HepG2 (cell line): ENCODE data around the gene RAE1. TPM values are rescaled to one million over a fixed set of nuclear protein-coding genes. Genes with fewer than 3 reads are reported as not detected.
A peak's percentile ranks its signal among the peaks of the same experiment; 100 is the strongest.

ENCODE experiments used
- ATAC-seq: fragments of 200-7000 bp; cut with Tn5 transposase; 3 replicates; pipeline ENCODE4 v1.9.1; 2020; ENCODE audit warnings: mild to moderate bottlenecking, moderate library complexity
- BruUV-seq: library from RNA; stranded (reverse); fragments of 400-500 nt; replicated peaks from 2 replicates; lab custom pipeline; 2021; lab: Mats Ljungman, UMichigan
- CTCF ChIA-PET: fragments of 300-600 bp; formaldehyde crosslinking; extraction: SDS; loops from one replicate; lab custom pipeline; 2021; ENCODE audit warnings: low total read pairs, inconsistent platforms, low intra/inter-chr PET ratio; lab: Yijun Ruan, JAX
- POLR2A ChIA-PET: fragments of 350-600 bp; sonication (Branson Sonifier 250); formaldehyde crosslinking; loops from one replicate; lab custom pipeline; 2020; ENCODE audit warnings: antibody characterized with exemption, inconsistent platforms; lab: Yijun Ruan, JAX
- DNase-seq: peaks from one replicate; pipeline ENCODE4 v3.0.0-alpha.2; 2015; ENCODE audit warnings: low spot score
- FAIRE-seq: peaks from 3 replicates; lab custom pipeline; 2011; peaks lifted over from hg19 to GRCh38; lab: Jason Lieb, UNC
- H2AFZ ChIP-seq: one replicate; pipeline ENCODE4 v1.6.1; 2011; ENCODE audit warnings: low read length, inconsistent platforms
- H3K27ac ChIP-seq: fragments of 300-600 bp; 3 replicates; pipeline ENCODE4 v1.8.0; 2011; ENCODE audit warnings: mixed run types, mild to moderate bottlenecking, mixed read lengths, low read length, inconsistent platforms; ENCODE audit not compliant: insufficient read depth; ENCODE audit errors: extremely low read length
- H3K27me3 ChIP-seq, 2 experiments: fragments of 200-600 bp in 1 of 2; 2 replicates in 1 of 2; 3 replicates in 1 of 2; pipeline versions ENCODE4 v1.6.0 to v1.8.0; 2011; ENCODE audit warnings: low read length in 2 of 2, mild to moderate bottlenecking in 2 of 2, moderate library complexity in 2 of 2, inconsistent platforms in 1 of 2; ENCODE audit not compliant: insufficient read depth in 2 of 2, control insufficient read depth in 1 of 2
- H3K36me3 ChIP-seq, 2 experiments: fragments of 200-600 bp in 1 of 2; replicated peaks in 1 of 2; 2 replicates in 1 of 2; 3 replicates in 1 of 2; pipeline versions ENCODE4 v1.5.1 to v1.8.0; 2011; ENCODE audit warnings: low read length in 2 of 2, inconsistent platforms in 1 of 2; ENCODE audit not compliant: insufficient read depth in 2 of 2, control insufficient read depth in 1 of 2
- H3K4me1 ChIP-seq: 2 replicates; pipeline ENCODE4 v1.5.1; 2012; ENCODE audit warnings: low read length, inconsistent platforms; ENCODE audit not compliant: insufficient read depth
- H3K4me2 ChIP-seq: 2 replicates; pipeline ENCODE4 v1.6.0; 2011; ENCODE audit warnings: low read depth, low read length, inconsistent platforms
- H3K4me3 ChIP-seq, 3 experiments: fragments of 200-600 bp in 1 of 3; sonication (generic), shearing (Covaris generic) in 1 of 3; replicated peaks in 1 of 3; 2 replicates each; pipeline ENCODE4 v1.5.1; 2011 to 2016; ENCODE audit warnings: low read length in 3 of 3, inconsistent platforms in 2 of 3, low read depth in 2 of 3, mild to moderate bottlenecking in 2 of 3, control low read depth in 1 of 3, mixed read lengths in 1 of 3; ENCODE audit not compliant: insufficient read depth in 1 of 3
- H3K79me2 ChIP-seq: one replicate; pipeline ENCODE4 v1.6.1; 2011; ENCODE audit warnings: low read length, inconsistent platforms; ENCODE audit not compliant: insufficient read depth
- H3K9ac ChIP-seq: 2 replicates; pipeline ENCODE4 v1.6.0; 2011; ENCODE audit warnings: mild to moderate bottlenecking, low read depth, low read length, inconsistent platforms; ENCODE audit not compliant: insufficient read depth
- H3K9me3 ChIP-seq: 2 replicates; pipeline ENCODE4 v1.5.1; 2012; ENCODE audit warnings: mild to moderate bottlenecking, low read length
- H4K20me1 ChIP-seq: 2 replicates; pipeline ENCODE4 v1.6.0; 2011; ENCODE audit warnings: inconsistent platforms, mild to moderate bottlenecking, low read length, moderate library complexity; ENCODE audit not compliant: insufficient read depth
- AGO2 ChIP-seq: fragments of 200-400 bp; formaldehyde crosslinking; optimal IDR thresholded peaks from 2 replicates; pipeline ENCODE3; 2017; ENCODE audit warnings: mild to moderate bottlenecking, low read depth, low read length, moderate library complexity
- SKIL ChIP-seq: sonication (generic); formaldehyde crosslinking; IDR thresholded peaks from 2 replicates; pipeline ENCODE4 v1.8.0; 2022; ENCODE audit warnings: missing genetic modification reagents, mild to moderate bottlenecking, moderate library complexity, borderline replicate concordance
- ZNF607 ChIP-seq: sonication (generic); formaldehyde crosslinking; IDR thresholded peaks from 2 replicates; pipeline ENCODE4 v1.5.1; 2020; ENCODE audit warnings: missing genetic modification reagents, mild to moderate bottlenecking, borderline replicate concordance
- WGBS: methylation state at CpG from one replicate; pipeline ENCODE4 v1.1.6; 2017; ENCODE audit warnings: low lambda C conversion rate; 5-methylcytosine and 5-hydroxymethylcytosine counted together
- in situ Hi-C: cut with HindIII; loops from 2 replicates; pipeline ENCODE4 v1.10.0; 2017; ENCODE audit warnings: low pct_unique_long_range_greater_than_20kb; ENCODE audit not compliant: extremely low pct_ligation_motif_present
- intact Hi-C: fragments of 100-400 bp; cut with micrococcal nuclease; formaldehyde crosslinking; loops from one replicate; pipeline ENCODE4 v1.10.0; 2022; ENCODE audit not compliant: unreplicated experiment
- polyA plus RNA-seq, 8 experiments: library from polyadenylated mRNA; depleted of rRNA in 3 of 8; stranded (reverse) in 7 of 8; unstranded in 1 of 8; fragments of >200 nt; fragmentation: Illumina TruSeq in 4 of 8; extraction: Trizol in 4 of 8; gene quantifications; 2 replicates each; pipeline versions ENCODE4 v1.2.1 to v1.2.3, GENCODE V29; 2011 to 2016; ENCODE audit warnings: low read depth in 4 of 8, missing spikeins in 1 of 8, mixed read lengths in 1 of 8; ENCODE audit not compliant: insufficient read depth in 1 of 8
- total RNA-seq, 5 experiments: library from RNA; depleted of rRNA; stranded (reverse); fragments of >200 nt; fragmentation: Illumina TruSeq; extraction: Trizol; gene quantifications; 2 replicates each; pipeline ENCODE4 v1.2.3, GENCODE V29; 2016; ENCODE audit warnings: low read depth in 1 of 5

Gene RAE1
- total and polyA plus RNA-seq, 2 of the 13 experiments (the other 11 are each of a cell fraction or from before 2014, with no cell fraction given) = 36.1 to 72.9 TPM

GRCh38 chr20:57374343-57374930, 23.4 kb downstream of the RAE1 start:
- intact Hi-C loops = no loop called here
- TF ChIP-seq SKIL (CRISPR knock-in tag) = no peak
- TF ChIP-seq, all 625 proteins: peak for 0
- no peaks in the 10 kb centered on the region for H3K79me2 ChIP-seq
- no peak overlapping the region for H2AFZ ChIP-seq
- ATAC-seq = no peak
- peaks cover 77 to 92% of the 10 kb centered on the region in 2 experiments for H3K36me3 ChIP-seq
- H3K4me3 ChIP-seq = no peak overlapping the region
- H3K9me3 ChIP-seq = no peaks in the 10 kb centered on the region
- H3K4me1 ChIP-seq = no peaks in the 10 kb centered on the region
- H4K20me1 ChIP-seq = no peaks in the 10 kb centered on the region
- no peak overlapping the region for H3K4me2 ChIP-seq
- no peaks in the 10 kb centered on the region for H3K27me3 ChIP-seq
- H3K9ac ChIP-seq = no peak overlapping the region
- no peak overlapping the region for H3K27ac ChIP-seq
- no peak for FAIRE-seq
- BruUV-seq = no TSS peak
- WGBS = 98% methylated on average over 12 of the region's 12 CpGs
- CTCF ChIA-PET = no interaction called here
- no peak for DNase-seq
- POLR2A ChIA-PET = no interaction called here
- in situ Hi-C loops = no loop called here

GRCh38 chr20:57374931-57375651, 24.0 kb downstream of the RAE1 start:
- Histone ChIP-seq H3K79me2 (no peaks in the 10 kb centered on the region), H4K20me1 (no peaks in the 10 kb centered on the region), H3K27ac (no peak overlapping the region), H3K9me3 (no peaks in the 10 kb centered on the region), H3K27me3 (no peaks in the 10 kb centered on the region), H3K4me1 (no peaks in the 10 kb centered on the region), H2AFZ (no peak overlapping the region), H3K36me3 (peaks cover 71 to 88% of the 10 kb centered on the region in 2 experiments), H3K9ac (no peak overlapping the region), H3K4me2 (no peak overlapping the region), H3K4me3 (no peak overlapping the region)
- CTCF ChIA-PET = no interaction called here
- no TSS peak for BruUV-seq
- peak; percentile 75 for TF ChIP-seq AGO2
- TF ChIP-seq ZNF607 (CRISPR knock-in tag) = no peak
- ATAC-seq (no peak), DNase-seq (no peak), FAIRE-seq (no peak)
- in situ Hi-C loops (loop anchor here (25.0 kb wide), 1 partner anchor 837 kb away; no protein-coding TSS in a partner anchor), intact Hi-C loops (no loop called here)
- POLR2A ChIA-PET = no interaction called here
- 98% methylated on average over 14 of the region's 14 CpGs for WGBS
